HepG2 (cell line): Measurements from ENCODE around the gene CRYBB2. TPM values are rescaled to one million over a fixed set of nuclear protein-coding genes. Genes with fewer than 3 reads are reported as not detected.

Experiments
- ATAC-seq: fragments of 200-7000 bp; cut with Tn5 transposase; 3 replicates; pipeline ENCODE4 v1.9.1; 2020; ENCODE audit warnings: mild to moderate bottlenecking, moderate library complexity
- BruUV-seq: library from RNA; stranded (reverse); fragments of 400-500 nt; replicated peaks from 2 replicates; lab custom pipeline; 2021; lab: Mats Ljungman, UMichigan
- CTCF ChIA-PET: fragments of 300-600 bp; formaldehyde crosslinking; extraction: SDS; loops from one replicate; lab custom pipeline; 2021; ENCODE audit warnings: low total read pairs, inconsistent platforms, low intra/inter-chr PET ratio; lab: Yijun Ruan, JAX
- POLR2A ChIA-PET: fragments of 350-600 bp; sonication (Branson Sonifier 250); formaldehyde crosslinking; loops from one replicate; lab custom pipeline; 2020; ENCODE audit warnings: antibody characterized with exemption, inconsistent platforms; lab: Yijun Ruan, JAX
- DNase-seq: peaks from one replicate; pipeline ENCODE4 v3.0.0-alpha.2; 2015; ENCODE audit warnings: low spot score
- FAIRE-seq: peaks from 3 replicates; lab custom pipeline; 2011; peaks lifted over from hg19 to GRCh38; lab: Jason Lieb, UNC
- H2AFZ ChIP-seq: one replicate; pipeline ENCODE4 v1.6.1; 2011; ENCODE audit warnings: low read length, inconsistent platforms
- H3K27ac ChIP-seq: fragments of 300-600 bp; 3 replicates; pipeline ENCODE4 v1.8.0; 2011; ENCODE audit warnings: mixed run types, mild to moderate bottlenecking, mixed read lengths, low read length, inconsistent platforms; ENCODE audit not compliant: insufficient read depth; ENCODE audit errors: extremely low read length
- H3K27me3 ChIP-seq, 2 experiments: fragments of 200-600 bp in 1 of 2; 2 replicates in 1 of 2; 3 replicates in 1 of 2; pipeline versions ENCODE4 v1.6.0 to v1.8.0; 2011; ENCODE audit warnings: low read length in 2 of 2, mild to moderate bottlenecking in 2 of 2, moderate library complexity in 2 of 2, inconsistent platforms in 1 of 2; ENCODE audit not compliant: insufficient read depth in 2 of 2, control insufficient read depth in 1 of 2
- H3K36me3 ChIP-seq, 2 experiments: fragments of 200-600 bp in 1 of 2; replicated peaks in 1 of 2; 2 replicates in 1 of 2; 3 replicates in 1 of 2; pipeline versions ENCODE4 v1.5.1 to v1.8.0; 2011; ENCODE audit warnings: low read length in 2 of 2, inconsistent platforms in 1 of 2; ENCODE audit not compliant: insufficient read depth in 2 of 2, control insufficient read depth in 1 of 2
- H3K4me1 ChIP-seq: 2 replicates; pipeline ENCODE4 v1.5.1; 2012; ENCODE audit warnings: low read length, inconsistent platforms; ENCODE audit not compliant: insufficient read depth
- H3K4me2 ChIP-seq: 2 replicates; pipeline ENCODE4 v1.6.0; 2011; ENCODE audit warnings: low read depth, low read length, inconsistent platforms
- H3K4me3 ChIP-seq, 3 experiments: fragments of 200-600 bp in 1 of 3; sonication (generic), shearing (Covaris generic) in 1 of 3; replicated peaks in 1 of 3; 2 replicates each; pipeline ENCODE4 v1.5.1; 2011 to 2016; ENCODE audit warnings: low read length in 3 of 3, inconsistent platforms in 2 of 3, low read depth in 2 of 3, mild to moderate bottlenecking in 2 of 3, control low read depth in 1 of 3, mixed read lengths in 1 of 3; ENCODE audit not compliant: insufficient read depth in 1 of 3
- H3K79me2 ChIP-seq: one replicate; pipeline ENCODE4 v1.6.1; 2011; ENCODE audit warnings: low read length, inconsistent platforms; ENCODE audit not compliant: insufficient read depth
- H3K9ac ChIP-seq: 2 replicates; pipeline ENCODE4 v1.6.0; 2011; ENCODE audit warnings: mild to moderate bottlenecking, low read depth, low read length, inconsistent platforms; ENCODE audit not compliant: insufficient read depth
- H3K9me3 ChIP-seq: 2 replicates; pipeline ENCODE4 v1.5.1; 2012; ENCODE audit warnings: mild to moderate bottlenecking, low read length
- H4K20me1 ChIP-seq: 2 replicates; pipeline ENCODE4 v1.6.0; 2011; ENCODE audit warnings: inconsistent platforms, mild to moderate bottlenecking, low read length, moderate library complexity; ENCODE audit not compliant: insufficient read depth
- CEBPB ChIP-seq: IDR thresholded peaks from 2 replicates; pipeline ENCODE4 v1.6.1; 2011; ENCODE audit warnings: low read depth, low read length, improper control_type of control experiment, borderline replicate concordance
- CENPT ChIP-seq: sonication (generic); formaldehyde crosslinking; IDR thresholded peaks from 2 replicates; pipeline ENCODE4 v1.8.0; 2022; ENCODE audit warnings: low read depth, mild to moderate bottlenecking, moderate library complexity, missing genetic modification reagents
- NFATC3 ChIP-seq: sonication (generic); formaldehyde crosslinking; IDR thresholded peaks from 2 replicates; pipeline ENCODE4 v1.5.1; 2020; ENCODE audit warnings: mild to moderate bottlenecking, missing genetic modification reagents
- NFE2L2 ChIP-seq: fragments of 150-350 bp; IDR thresholded peaks from 2 replicates; pipeline ENCODE4 v1.6.1; 2014; ENCODE audit warnings: low read length
- NR1H2 ChIP-seq: sonication (generic); formaldehyde crosslinking; IDR thresholded peaks from 2 replicates; pipeline ENCODE4 v1.8.1; 2022; ENCODE audit warnings: low read depth, missing genetic modification reagents, borderline replicate concordance
- WGBS: methylation state at CpG from one replicate; pipeline ENCODE4 v1.1.6; 2017; ENCODE audit warnings: low lambda C conversion rate; 5-methylcytosine and 5-hydroxymethylcytosine counted together
- in situ Hi-C: cut with HindIII; loops from 2 replicates; pipeline ENCODE4 v1.10.0; 2017; ENCODE audit warnings: low pct_unique_long_range_greater_than_20kb; ENCODE audit not compliant: extremely low pct_ligation_motif_present
- intact Hi-C: fragments of 100-400 bp; cut with micrococcal nuclease; formaldehyde crosslinking; loops from one replicate; pipeline ENCODE4 v1.10.0; 2022; ENCODE audit not compliant: unreplicated experiment
- polyA plus RNA-seq, 8 experiments: library from polyadenylated mRNA; depleted of rRNA in 3 of 8; stranded (reverse) in 7 of 8; unstranded in 1 of 8; fragments of >200 nt; fragmentation: Illumina TruSeq in 4 of 8; extraction: Trizol in 4 of 8; gene quantifications; 2 replicates each; pipeline versions ENCODE4 v1.2.1 to v1.2.3, GENCODE V29; 2011 to 2016; ENCODE audit warnings: low read depth in 4 of 8, missing spikeins in 1 of 8, mixed read lengths in 1 of 8; ENCODE audit not compliant: insufficient read depth in 1 of 8
- total RNA-seq, 5 experiments: library from RNA; depleted of rRNA; stranded (reverse); fragments of >200 nt; fragmentation: Illumina TruSeq; extraction: Trizol; gene quantifications; 2 replicates each; pipeline ENCODE4 v1.2.3, GENCODE V29; 2016; ENCODE audit warnings: low read depth in 1 of 5
- TF ChIP-seq, protein P1 (sequence below): sonication (generic); formaldehyde crosslinking; IDR thresholded peaks from 2 replicates; pipeline ENCODE4 v1.5.0; 2020; ENCODE audit warnings: missing genetic modification reagents

The CRYBB2 gene
- total and polyA plus RNA-seq, 2 of the 13 experiments (the other 11 are each of a cell fraction or from before 2014, with no cell fraction given) = 0.11 to 0.18 TPM

DNA sequence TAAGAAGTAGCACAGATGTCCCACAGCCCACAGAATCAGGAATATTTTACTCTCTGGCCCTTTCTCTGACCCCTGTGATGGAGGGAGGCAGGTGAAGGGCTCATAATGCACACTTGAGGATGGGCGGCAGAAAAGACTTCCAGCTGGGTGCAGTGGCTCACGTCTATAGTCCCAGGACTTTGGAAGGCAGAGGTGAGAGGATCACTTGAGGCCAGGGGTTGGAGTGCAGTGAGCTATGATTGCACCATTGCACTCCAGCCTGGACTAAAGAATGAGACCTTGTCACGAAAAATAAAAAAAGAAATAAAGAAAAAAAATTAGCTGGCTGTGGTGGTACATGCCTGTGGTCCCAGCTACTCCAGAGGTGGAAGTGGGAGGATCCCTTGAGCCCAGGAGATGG, 33.3 kb upstream of the CRYBB2 start:
- CTCF ChIA-PET = no interaction called here
- no peak for DNase-seq
- H3K4me3 ChIP-seq = no peak overlapping the region
- intact Hi-C loops = no loop called here
- FAIRE-seq = no peak
- H4K20me1 ChIP-seq = no peaks in the 10 kb centered on the region
- no peak overlapping the region for H3K9ac ChIP-seq
- TF ChIP-seq CEBPB (peak; percentile 17; the same call in 1 of the 2 replicates), NR1H2 (CRISPR knock-in tag) (no peak)
- TF ChIP-seq, all 625 proteins: peak for 1
- WGBS = 64% methylated on average over 3 of the region's 3 CpGs
- POLR2A ChIA-PET = no interaction called here
- Histone ChIP-seq H3K4me1 (peaks cover 45% of the 10 kb centered on the region), H3K36me3 (peaks cover 6 to 34% of the 10 kb centered on the region in 2 experiments), H3K27ac (peak overlapping the region; percentile 19), H3K4me2 (no peak overlapping the region), H3K9me3 (no peaks in the 10 kb centered on the region), H2AFZ (no peak overlapping the region), H3K79me2 (no peaks in the 10 kb centered on the region), H3K27me3 (no peaks in the 10 kb centered on the region)
- no peak for ATAC-seq
- in situ Hi-C loops = loop anchor here (25.0 kb wide), 1 partner anchor 249 kb away; the partner anchor contains the start of gene LHFPL7
- BruUV-seq = no TSS peak

DNA sequence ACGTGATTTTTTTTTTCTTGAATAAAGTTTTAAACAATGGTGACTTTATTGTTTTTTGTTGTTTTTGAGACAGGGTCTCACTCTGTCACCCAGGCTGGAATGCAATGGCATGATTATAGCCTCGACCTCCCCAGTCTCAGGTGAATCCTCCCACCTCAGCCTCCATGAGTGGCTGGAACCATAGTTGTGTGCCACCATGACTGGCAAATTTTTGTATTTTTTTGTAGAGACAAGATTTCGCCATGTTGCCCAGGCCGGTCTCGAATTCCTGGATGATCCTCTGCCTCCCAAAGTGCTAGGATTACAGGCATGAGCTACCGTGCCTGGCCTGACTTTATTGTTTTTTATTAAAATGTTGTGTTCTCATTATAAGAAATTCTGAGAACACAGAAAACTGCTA, 32.0 kb upstream of the CRYBB2 start:
- no peaks in the 10 kb centered on the region for H3K79me2 ChIP-seq
- H3K4me1 ChIP-seq = peaks cover 42% of the 10 kb centered on the region
- no peak for ATAC-seq
- no peaks in the 10 kb centered on the region for H4K20me1 ChIP-seq
- in situ Hi-C loops = loop anchor here (25.0 kb wide), 1 partner anchor 250 kb away; the partner anchor contains the start of gene LHFPL7
- no peak overlapping the region for H3K9ac ChIP-seq
- no peaks in the 10 kb centered on the region for H3K9me3 ChIP-seq
- H3K4me3 ChIP-seq = no peak overlapping the region
- ChIA-PET CTCF (no interaction called here), POLR2A (no interaction called here)
- whole genome bisulfite sequencing = 97% methylated on average over 6 of the region's 6 CpGs
- no peaks in the 10 kb centered on the region for H3K27me3 ChIP-seq
- intact Hi-C loops = no loop called here
- FAIRE-seq = no peak
- H2AFZ ChIP-seq = no peak overlapping the region
- peaks cover 11 to 41% of the 10 kb centered on the region in 2 experiments for H3K36me3 ChIP-seq
- no peak overlapping the region for H3K27ac ChIP-seq
- H3K4me2 ChIP-seq = no peak overlapping the region
- no peak for DNase-seq
- no peak for TF ChIP-seq CENPT (CRISPR knock-in tag)
- TF ChIP-seq NFE2L2 = peak; percentile 75
- TF ChIP-seq, protein P1, sequence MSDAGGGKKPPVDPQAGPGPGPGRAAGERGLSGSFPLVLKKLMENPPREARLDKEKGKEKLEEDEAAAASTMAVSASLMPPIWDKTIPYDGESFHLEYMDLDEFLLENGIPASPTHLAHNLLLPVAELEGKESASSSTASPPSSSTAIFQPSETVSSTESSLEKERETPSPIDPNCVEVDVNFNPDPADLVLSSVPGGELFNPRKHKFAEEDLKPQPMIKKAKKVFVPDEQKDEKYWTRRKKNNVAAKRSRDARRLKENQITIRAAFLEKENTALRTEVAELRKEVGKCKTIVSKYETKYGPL (CRISPR knock-in tag) = no peak
- no peak for TF ChIP-seq NFATC3 (CRISPR knock-in tag)
- no TSS peak for BruUV-seq
